ENCODE measurements around the gene NUDT17. TPM values are rescaled to one million over a fixed set of nuclear protein-coding genes. Genes with fewer than 3 reads are reported as not detected.

NUDT17 gene
- total and polyA plus RNA-seq, 9 of the 15 experiments (the other 6 are each of a cell fraction or from before 2014, with no cell fraction given), result 2.1 to 10.0 (median 6.1) TPM

DNA sequence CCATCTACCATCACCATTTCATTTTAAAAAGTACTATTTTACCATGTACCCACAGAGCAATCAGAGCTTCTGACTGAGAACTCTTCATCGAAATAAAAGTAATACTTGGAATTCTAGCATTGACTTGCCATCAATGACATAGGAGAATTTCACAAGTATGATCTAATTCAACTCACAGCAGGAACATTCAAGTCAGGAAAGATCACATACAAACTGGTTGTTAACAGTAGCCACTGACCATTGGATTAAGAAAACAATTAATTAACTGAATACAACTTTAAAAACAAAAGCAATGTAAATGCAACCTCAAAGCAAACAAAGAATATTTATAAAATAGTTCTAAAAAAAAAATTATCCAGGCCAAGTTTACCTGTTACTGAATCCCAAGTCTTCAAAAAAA is 40.4 kb upstream of the NUDT17 start:
- H3K4me1 ChIP-seq (replicated peaks in 1 of 2; ENCODE audit: control insufficient read depth in 2 of 2, insufficient read depth in 2 of 2, low read length in 2 of 2), result no peaks in the 10 kb centered on the region; a peak in 1 of 5 replicates
- FAIRE-seq (no peak), ATAC-seq (no peak), DNase-seq (ENCODE audit: extremely low read depth in 1 of 4, low spot score in 3 of 4) (no peak)
- H3K4me3 ChIP-seq, result no peak overlapping the region
- intact Hi-C loops (cut with micrococcal nuclease) (no loop called here), in situ Hi-C loops (cut with MboI) (loop anchor here (10.0 kb wide), 1 partner anchor 310 kb away; no protein-coding TSS in a partner anchor)
- no peak overlapping the region for H3K9ac ChIP-seq (ENCODE audit: insufficient read depth in 1 of 2, low read depth in 2 of 2, low read length in 2 of 2)
- POLR2A ChIA-PET, result interaction anchor here (0.9 to 2.1 kb wide), 4 partner anchors 47 to 231 kb away, joined by 3 to 5 read pairs (median 4); partner anchors contain the start of gene PIAS3
- no peak overlapping the region for H2AFZ ChIP-seq (ENCODE audit: low read depth, low read length)
- H3K4me2 ChIP-seq (ENCODE audit: insufficient read depth, low read length), result no peak overlapping the region
- TF ChIP-seq, protein P1, sequence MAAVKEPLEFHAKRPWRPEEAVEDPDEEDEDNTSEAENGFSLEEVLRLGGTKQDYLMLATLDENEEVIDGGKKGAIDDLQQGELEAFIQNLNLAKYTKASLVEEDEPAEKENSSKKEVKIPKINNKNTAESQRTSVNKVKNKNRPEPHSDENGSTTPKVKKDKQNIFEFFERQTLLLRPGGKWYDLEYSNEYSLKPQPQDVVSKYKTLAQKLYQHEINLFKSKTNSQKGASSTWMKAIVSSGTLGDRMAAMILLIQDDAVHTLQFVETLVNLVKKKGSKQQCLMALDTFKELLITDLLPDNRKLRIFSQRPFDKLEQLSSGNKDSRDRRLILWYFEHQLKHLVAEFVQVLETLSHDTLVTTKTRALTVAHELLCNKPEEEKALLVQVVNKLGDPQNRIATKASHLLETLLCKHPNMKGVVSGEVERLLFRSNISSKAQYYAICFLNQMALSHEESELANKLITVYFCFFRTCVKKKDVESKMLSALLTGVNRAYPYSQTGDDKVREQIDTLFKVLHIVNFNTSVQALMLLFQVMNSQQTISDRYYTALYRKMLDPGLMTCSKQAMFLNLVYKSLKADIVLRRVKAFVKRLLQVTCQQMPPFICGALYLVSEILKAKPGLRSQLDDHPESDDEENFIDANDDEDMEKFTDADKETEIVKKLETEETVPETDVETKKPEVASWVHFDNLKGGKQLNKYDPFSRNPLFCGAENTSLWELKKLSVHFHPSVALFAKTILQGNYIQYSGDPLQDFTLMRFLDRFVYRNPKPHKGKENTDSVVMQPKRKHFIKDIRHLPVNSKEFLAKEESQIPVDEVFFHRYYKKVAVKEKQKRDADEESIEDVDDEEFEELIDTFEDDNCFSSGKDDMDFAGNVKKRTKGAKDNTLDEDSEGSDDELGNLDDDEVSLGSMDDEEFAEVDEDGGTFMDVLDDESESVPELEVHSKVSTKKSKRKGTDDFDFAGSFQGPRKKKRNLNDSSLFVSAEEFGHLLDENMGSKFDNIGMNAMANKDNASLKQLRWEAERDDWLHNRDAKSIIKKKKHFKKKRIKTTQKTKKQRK (IDR thresholded peaks at IDR 0.05; ENCODE audit: borderline replicate concordance, low read depth, low read length), result no peak
- TF ChIP-seq KLF10 (CRISPR knock-in tag; IDR thresholded peaks at IDR 0.05), result no peak
- TF ChIP-seq, protein P2, sequence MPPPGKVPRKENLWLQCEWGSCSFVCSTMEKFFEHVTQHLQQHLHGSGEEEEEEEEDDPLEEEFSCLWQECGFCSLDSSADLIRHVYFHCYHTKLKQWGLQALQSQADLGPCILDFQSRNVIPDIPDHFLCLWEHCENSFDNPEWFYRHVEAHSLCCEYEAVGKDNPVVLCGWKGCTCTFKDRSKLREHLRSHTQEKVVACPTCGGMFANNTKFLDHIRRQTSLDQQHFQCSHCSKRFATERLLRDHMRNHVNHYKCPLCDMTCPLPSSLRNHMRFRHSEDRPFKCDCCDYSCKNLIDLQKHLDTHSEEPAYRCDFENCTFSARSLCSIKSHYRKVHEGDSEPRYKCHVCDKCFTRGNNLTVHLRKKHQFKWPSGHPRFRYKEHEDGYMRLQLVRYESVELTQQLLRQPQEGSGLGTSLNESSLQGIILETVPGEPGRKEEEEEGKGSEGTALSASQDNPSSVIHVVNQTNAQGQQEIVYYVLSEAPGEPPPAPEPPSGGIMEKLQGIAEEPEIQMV (tag; conservative IDR thresholded peaks at IDR 0.05; ENCODE audit: low read depth), result no peak
- no peak for TF ChIP-seq MEF2A (IDR thresholded peaks at IDR 0.05; ENCODE audit: control insufficient read depth, low read depth, low read length)
- TF ChIP-seq TBL1XR1 (IDR thresholded peaks at IDR 0.05; ENCODE audit: low read length in 2 of 2), result no peak
- no peak for TF ChIP-seq RB1 (IDR thresholded peaks at IDR 0.05; ENCODE audit: low read depth)
- no peak for TF ChIP-seq RFX5 (IDR thresholded peaks at IDR 0.05; ENCODE audit: low read depth, low read length)
- TF ChIP-seq ZNF75A (CRISPR knock-in tag; IDR thresholded peaks at IDR 0.05), result no peak
- no peak for TF ChIP-seq ZFPM2 (CRISPR knock-in tag; IDR thresholded peaks at IDR 0.05)
- no peaks in the 10 kb centered on the region for H3K9me1 ChIP-seq (ENCODE audit: control insufficient read depth, insufficient read depth, low read length)
- H3K9me3 ChIP-seq (replicated peaks; ENCODE audit: control insufficient read depth, insufficient read depth, low read depth, low read length), result no peaks in the 10 kb centered on the region
- CTCF ChIA-PET (ENCODE audit: low intra/inter-chr PET ratio), result no interaction called here
- BruUV-seq (replicated peaks), result no TSS peak
- WGBS (ENCODE audit: insufficient coverage, low coverage, missing lambda C conversion rate), result 48% methylated on average over 1 of the region's 1 CpG
- 0 out of 2 replicates have a peak, but pooled peaks cover 3% of the 10 kb centered on the region for H4K20me1 ChIP-seq (replicated peaks; ENCODE audit: control insufficient read depth, insufficient read depth, low read length)
- H3K27ac ChIP-seq (ENCODE audit: extremely low read depth, low read depth, low read length), result no peak overlapping the region
- peaks cover 39% of the 10 kb centered on the region for H3K79me2 ChIP-seq (ENCODE audit: control insufficient read depth, insufficient read depth, low read length)
- H3K27me3 ChIP-seq (ENCODE audit: control insufficient read depth in 2 of 2, insufficient read depth in 2 of 2, low read length in 2 of 2), result no peaks in the 10 kb centered on the region
- peaks cover 9% of the 10 kb centered on the region for H3K36me3 ChIP-seq (ENCODE audit: control insufficient read depth, insufficient read depth, low read length)
